SH-SY5Y (cell line): ENCODE measurements around the gene RNASET2.

Experiments used
- GATA2 ChIP-seq: IDR thresholded peaks from 2 replicates; pipeline ENCODE4 v1.6.1; 2011; ENCODE audit warnings: mild to moderate bottlenecking, low read depth, low read length
- GATA3 ChIP-seq: IDR thresholded peaks from 2 replicates; pipeline ENCODE4 v1.6.1; 2011; ENCODE audit warnings: low read depth, mild to moderate bottlenecking, low read length, moderate library complexity

DNA sequence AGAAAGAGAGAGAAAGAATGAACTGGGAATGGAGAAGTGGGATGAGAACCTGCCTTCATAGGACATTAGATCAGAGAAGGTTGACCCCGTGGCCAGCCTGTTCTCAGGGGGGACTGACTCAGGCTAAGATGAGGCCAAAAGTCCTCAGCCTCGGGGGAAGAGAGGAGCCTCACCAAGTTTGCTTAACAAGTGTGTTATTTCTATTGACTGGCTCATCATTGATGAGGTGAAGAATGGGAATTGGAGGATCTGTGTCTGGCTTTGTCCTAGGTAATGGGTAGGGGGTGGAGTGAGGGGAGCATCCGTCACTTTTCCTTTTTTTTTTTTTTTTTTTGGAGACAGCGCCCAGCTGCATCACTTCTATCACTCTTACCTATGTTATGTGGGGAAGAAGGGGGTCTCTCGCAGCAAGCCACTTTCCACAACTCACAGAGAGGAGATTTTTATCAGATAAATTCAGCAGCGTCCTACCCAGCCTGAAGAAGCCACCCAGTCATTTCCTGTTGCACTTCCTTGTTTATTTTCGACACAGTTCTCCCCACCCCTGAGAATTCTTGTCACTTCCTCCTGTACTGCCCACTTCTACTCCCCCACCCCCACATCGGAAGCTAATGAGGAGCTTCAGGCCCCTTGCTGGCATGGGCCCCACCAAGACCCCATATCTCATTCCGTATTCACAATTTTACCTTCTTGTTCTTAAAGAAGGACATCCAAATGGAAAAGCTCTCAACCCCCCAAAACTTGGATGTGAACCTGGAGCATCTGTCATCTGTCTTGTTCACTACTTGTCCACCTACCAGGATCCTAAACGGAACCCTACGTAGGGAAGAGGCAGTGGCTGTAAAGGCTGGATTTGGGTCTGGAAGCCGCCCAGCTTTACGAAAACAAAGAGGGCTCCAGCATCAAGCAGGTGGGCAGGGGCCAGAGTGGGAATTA is 2.8 kb upstream of the RNASET2 start:
- TF ChIP-seq GATA2 (no peak), GATA3 (no peak)
